ENCODE data around the gene FCHSD1. TPM values are rescaled to one million over a fixed set of nuclear protein-coding genes. Genes with fewer than 3 reads are reported as not detected.

Gene FCHSD1
- total and polyA plus RNA-seq, 10 donors, result 20.4 to 67.3 (median 45.6) TPM

DNA sequence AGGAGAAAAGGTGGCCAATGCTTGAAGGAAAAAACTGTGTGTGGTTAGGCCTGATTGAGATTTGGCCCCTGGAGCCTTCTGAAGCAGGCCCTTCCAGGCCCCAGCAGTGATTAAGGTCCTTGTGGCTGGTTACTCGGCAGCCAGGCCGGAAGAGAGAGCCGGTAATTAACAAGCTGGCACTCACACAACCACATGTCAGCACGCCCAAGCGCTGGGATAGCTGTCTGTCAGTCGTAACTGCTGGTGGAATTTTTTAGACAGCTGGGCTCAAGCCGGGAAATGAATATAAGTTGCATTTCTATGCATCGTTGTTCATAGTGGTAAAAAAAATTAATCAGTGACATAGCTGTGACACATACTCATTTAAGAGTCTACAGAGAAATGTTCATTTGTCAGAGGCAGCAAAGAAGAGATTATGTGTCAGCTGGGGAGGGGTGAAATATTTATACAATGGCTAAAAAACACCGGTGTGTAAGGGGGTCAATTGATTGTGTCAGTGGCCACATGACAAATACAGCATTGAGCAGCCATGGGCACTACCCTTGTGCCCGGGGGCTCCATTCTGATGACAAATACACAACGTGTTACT lies 44.5 kb upstream of the FCHSD1 start:
- Histone ChIP-seq H3K4me3 (no peak overlapping the region), H3K27ac (no peak overlapping the region), H3K36me3 (no peaks in the 10 kb centered on the region), H3K27me3 (replicated peaks in 1 of 7) (peaks cover 0 to 55% (median 4%) of the 10 kb centered on the region in 7 donors), H3K9me3 (no peaks in the 10 kb centered on the region), H3K4me1 (peaks cover 3 to 21% (median 12%) of the 10 kb centered on the region in 6 donors)
- WGBS, 5 donors, result 76 to 82% (median 80%) methylated on average over 11 of the region's 11 CpGs
- DNase-seq, result no peak
- TF ChIP-seq, protein P1, sequence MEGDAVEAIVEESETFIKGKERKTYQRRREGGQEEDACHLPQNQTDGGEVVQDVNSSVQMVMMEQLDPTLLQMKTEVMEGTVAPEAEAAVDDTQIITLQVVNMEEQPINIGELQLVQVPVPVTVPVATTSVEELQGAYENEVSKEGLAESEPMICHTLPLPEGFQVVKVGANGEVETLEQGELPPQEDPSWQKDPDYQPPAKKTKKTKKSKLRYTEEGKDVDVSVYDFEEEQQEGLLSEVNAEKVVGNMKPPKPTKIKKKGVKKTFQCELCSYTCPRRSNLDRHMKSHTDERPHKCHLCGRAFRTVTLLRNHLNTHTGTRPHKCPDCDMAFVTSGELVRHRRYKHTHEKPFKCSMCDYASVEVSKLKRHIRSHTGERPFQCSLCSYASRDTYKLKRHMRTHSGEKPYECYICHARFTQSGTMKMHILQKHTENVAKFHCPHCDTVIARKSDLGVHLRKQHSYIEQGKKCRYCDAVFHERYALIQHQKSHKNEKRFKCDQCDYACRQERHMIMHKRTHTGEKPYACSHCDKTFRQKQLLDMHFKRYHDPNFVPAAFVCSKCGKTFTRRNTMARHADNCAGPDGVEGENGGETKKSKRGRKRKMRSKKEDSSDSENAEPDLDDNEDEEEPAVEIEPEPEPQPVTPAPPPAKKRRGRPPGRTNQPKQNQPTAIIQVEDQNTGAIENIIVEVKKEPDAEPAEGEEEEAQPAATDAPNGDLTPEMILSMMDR (IDR thresholded peaks at IDR 0.05 in 8 of 11, conservative IDR thresholded peaks at IDR 0.05 in 3 of 11), result no peak
- TF ChIP-seq POLR2AphosphoS5 (IDR thresholded peaks at IDR 0.05) (no peak), POLR2A (IDR thresholded peaks at IDR 0.05) (no peak)
- intact Hi-C loops (cut with DNase I; ENCODE audit: low total_unique reads), result loop anchor here (10.0 kb wide), 1 partner anchor 449 kb away; no protein-coding TSS in a partner anchor

DNA sequence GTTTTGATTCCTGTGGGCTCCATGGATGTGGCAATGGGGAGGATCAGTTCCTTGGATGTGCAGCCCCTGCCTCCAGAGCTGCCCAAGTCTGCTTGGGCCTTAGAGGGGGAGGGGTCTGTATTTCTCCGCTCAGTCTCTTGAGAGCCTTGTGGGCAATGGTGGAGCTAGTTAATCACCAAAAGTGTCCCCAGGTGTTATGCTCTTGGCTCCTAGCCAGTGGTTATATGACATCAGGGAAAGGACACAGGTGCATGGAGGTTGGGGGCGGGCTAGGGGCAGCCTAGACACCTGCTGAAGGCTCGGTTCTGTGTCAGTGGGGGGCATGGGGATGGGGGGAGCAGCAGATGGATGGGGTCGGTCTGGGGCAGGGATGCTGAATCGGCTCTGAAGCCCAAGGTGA lies 43.3 kb upstream of the FCHSD1 start:
- no peak for DNase-seq
- TF ChIP-seq POLR2AphosphoS5 (IDR thresholded peaks at IDR 0.05), result no peak
- no peak for TF ChIP-seq POLR2A (IDR thresholded peaks at IDR 0.05)
- TF ChIP-seq, protein P1 (IDR thresholded peaks at IDR 0.05 in 8 of 11, conservative IDR thresholded peaks at IDR 0.05 in 3 of 11), result no peak
- no peak overlapping the region for H3K27ac ChIP-seq
- H3K27me3 ChIP-seq (replicated peaks in 1 of 7), result peaks cover 0 to 51% (median 4%) of the 10 kb centered on the region in 7 donors
- H3K9me3 ChIP-seq, result no peaks in the 10 kb centered on the region
- no peaks in the 10 kb centered on the region for H3K36me3 ChIP-seq
- intact Hi-C loops (cut with DNase I; ENCODE audit: low total_unique reads), result loop anchor here (5.0 to 10.0 kb wide), 2 partner anchors 268 to 450 kb away; no protein-coding TSS in a partner anchor
- H3K4me1 ChIP-seq, result peaks cover 3 to 21% (median 12%) of the 10 kb centered on the region in 6 donors
- WGBS, 5 donors, result 78 to 90% (median 84%) methylated on average over 5 of the region's 5 CpGs
- no peak overlapping the region for H3K4me3 ChIP-seq

DNA sequence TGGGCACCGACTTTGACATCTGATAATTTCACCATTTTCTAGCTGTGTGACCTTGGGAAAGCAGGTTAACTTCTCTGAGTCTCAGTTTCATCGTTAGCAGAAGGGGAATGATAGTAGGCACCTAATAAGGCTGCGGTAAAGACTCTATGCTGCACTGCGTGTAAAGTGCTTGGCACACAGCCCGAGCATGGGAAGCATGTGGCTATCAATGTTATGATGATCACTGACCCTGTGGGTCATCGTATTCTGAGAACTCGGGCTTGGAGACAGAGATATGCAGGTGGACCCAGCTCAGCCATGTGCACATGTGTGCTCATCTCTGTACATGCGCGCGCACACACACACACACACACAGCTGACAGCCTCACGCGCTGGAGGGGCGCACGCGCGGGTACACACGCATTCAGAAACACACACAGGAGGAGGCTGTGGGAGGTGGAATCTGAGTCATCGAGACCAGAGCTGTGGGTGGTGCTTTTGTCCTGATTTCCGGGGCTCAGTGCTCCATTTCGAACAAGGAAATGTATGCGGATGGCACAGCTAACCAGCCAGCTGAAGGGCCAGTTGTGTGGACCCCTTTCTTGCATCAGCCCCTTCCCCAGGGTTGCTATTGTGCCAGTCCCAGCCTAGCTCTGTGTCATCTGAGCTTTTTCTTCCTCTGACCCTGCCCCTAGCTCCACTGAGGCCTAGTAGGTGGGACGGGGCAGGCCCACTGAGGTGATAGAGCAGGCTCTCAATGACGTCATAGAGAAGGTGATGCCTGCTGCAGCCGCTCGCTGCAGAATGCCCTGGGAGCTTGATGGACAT lies 41.9 kb upstream of the FCHSD1 start:
- H3K36me3 ChIP-seq, result no peaks in the 10 kb centered on the region
- no peak overlapping the region for H3K4me3 ChIP-seq
- H3K9me3 ChIP-seq, result no peaks in the 10 kb centered on the region
- peaks cover 3 to 21% (median 12%) of the 10 kb centered on the region in 6 donors for H3K4me1 ChIP-seq
- H3K27ac ChIP-seq, result no peak overlapping the region
- TF ChIP-seq POLR2AphosphoS5 (IDR thresholded peaks at IDR 0.05) (no peak), POLR2A (IDR thresholded peaks at IDR 0.05) (no peak)
- TF ChIP-seq, protein P1 (IDR thresholded peaks at IDR 0.05 in 8 of 11, conservative IDR thresholded peaks at IDR 0.05 in 3 of 11), result no peak
- no peak for DNase-seq
- intact Hi-C loops (cut with DNase I; ENCODE audit: low total_unique reads), result loop anchor here (5.0 to 10.0 kb wide), 2 partner anchors 269 to 452 kb away; no protein-coding TSS in a partner anchor
- peaks cover 0 to 38% (median 3%) of the 10 kb centered on the region in 7 donors for H3K27me3 ChIP-seq (replicated peaks in 1 of 7)
- WGBS, 5 donors, result 71 to 85% (median 75%) methylated on average over 24 to 25 of the region's 25 CpGs

DNA sequence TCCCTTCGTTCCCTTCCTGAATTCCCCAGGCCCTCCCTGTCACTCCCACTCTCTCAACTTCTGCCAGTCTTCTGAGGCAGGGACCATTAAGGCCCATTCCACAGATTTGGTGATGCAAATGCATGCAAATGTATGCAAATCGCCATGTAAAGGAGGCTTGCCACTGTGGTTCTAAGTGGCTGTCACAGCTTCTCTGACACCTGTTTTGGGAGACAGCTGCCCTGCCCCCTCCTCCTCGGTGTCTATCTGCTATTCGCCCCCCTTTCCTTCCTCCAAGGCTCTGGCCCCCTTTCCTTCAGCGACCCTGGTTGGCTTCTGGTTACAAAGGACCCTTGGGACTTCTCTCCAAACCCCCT lies 41.3 kb upstream of the FCHSD1 start:
- Histone ChIP-seq H3K27ac (peak overlapping the region in 1 of 8 donors; percentile 8), H3K9me3 (no peaks in the 10 kb centered on the region), H3K4me3 (peak overlapping the region in 7 of 8 donors; percentile 11 to 59 (median 34)), H3K36me3 (no peaks in the 10 kb centered on the region), H3K4me1 (peaks cover 3 to 21% (median 12%) of the 10 kb centered on the region in 6 donors), H3K27me3 (replicated peaks in 1 of 7) (peaks cover 0 to 32% (median 0%) of the 10 kb centered on the region in 7 donors)
- intact Hi-C loops (cut with DNase I; ENCODE audit: low total_unique reads), result loop anchor here (5.0 to 10.0 kb wide), 2 partner anchors 270 to 452 kb away; no protein-coding TSS in a partner anchor
- DNase-seq, result no peak
- TF ChIP-seq, protein P1 (IDR thresholded peaks at IDR 0.05 in 8 of 11, conservative IDR thresholded peaks at IDR 0.05 in 3 of 11), result no peak
- no peak for TF ChIP-seq POLR2A (IDR thresholded peaks at IDR 0.05)
- TF ChIP-seq POLR2AphosphoS5 (IDR thresholded peaks at IDR 0.05), result no peak
- WGBS, 5 donors, result 30 to 44% (median 33%) methylated on average over 5 of the region's 5 CpGs

All from spleen (tissue), 11 donors.